NCI-H1930 (cell line): ENCODE data around the gene GIGYF1.
A peak's percentile ranks its signal among the peaks of the same experiment; 100 is the strongest.
"Not testable (repeated sequence)": the region's sequence is repeated elsewhere in the genome, so short reads cannot be mapped to it uniquely, and the experiment has no call there.

Experiments used
- DNase-seq, 2 experiments: peaks; one replicate each; lab custom pipeline; 2025; lab: John Stamatoyannopoulos, UW

Gene GIGYF1

DNA sequence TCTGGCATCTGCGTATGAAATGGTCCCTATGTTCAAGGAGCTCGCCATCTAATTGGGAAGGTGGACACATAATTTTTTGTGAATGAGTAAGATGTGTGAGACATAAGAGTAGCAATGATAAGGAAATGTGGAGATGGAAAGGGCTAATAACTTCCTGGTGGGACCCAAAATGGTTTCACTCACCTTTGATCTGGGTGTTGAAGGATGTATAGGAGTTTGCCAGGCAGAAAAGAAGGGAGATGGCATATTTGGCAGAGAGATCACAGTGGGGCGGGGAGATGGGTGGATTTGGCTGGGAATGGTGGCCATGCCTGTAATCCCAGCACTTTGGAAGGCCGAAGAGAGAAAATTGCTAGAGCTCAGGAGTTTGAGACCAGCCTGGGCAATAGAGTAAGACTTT is 16.4 kb upstream of the GIGYF1 start:
- no peak for DNase-seq

DNA sequence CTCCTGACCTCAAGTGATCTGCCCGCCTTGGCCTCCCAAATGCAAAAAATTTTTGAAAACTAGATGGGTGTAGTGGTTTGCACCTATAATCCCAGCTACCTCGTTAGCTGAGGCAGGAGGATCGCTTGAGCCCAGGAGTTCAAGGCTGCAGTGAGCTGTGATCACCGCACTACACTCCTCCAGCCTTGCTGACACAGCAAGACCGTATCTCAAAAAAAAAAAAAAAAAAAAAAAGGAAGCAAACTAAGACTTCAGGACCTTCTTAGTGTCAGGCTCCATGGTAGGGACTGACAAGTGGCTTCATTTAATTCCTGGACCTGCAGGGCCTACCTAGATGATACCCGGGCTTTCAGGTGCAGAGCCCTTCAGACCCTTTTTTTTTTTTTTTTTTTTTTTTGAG is 14.3 kb upstream of the GIGYF1 start:
- no peak for DNase-seq

DNA sequence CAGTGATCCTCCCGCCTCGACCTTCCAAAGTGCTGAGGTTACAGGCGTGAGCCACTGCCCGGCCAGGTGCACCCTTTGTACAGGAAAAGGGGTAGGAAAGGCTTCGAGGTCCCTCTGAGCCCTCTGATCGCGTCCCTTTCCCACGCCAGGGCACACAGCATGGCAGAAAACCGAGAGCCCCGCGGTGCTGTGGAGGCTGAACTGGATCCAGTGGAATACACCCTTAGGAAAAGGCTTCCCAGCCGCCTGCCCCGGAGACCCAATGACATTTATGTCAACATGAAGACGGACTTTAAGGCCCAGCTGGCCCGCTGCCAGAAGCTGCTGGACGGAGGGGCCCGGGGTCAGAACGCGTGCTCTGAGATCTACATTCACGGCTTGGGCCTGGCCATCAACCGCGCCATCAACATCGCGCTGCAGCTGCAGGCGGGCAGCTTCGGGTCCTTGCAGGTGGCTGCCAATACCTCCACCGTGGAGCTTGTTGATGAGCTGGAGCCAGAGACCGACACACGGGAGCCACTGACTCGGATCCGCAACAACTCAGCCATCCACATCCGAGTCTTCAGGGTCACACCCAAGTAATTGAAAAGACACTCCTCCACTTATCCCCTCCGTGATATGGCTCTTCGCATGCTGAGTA is 12.7 kb upstream of the GIGYF1 start:
- no peak for DNase-seq

DNA sequence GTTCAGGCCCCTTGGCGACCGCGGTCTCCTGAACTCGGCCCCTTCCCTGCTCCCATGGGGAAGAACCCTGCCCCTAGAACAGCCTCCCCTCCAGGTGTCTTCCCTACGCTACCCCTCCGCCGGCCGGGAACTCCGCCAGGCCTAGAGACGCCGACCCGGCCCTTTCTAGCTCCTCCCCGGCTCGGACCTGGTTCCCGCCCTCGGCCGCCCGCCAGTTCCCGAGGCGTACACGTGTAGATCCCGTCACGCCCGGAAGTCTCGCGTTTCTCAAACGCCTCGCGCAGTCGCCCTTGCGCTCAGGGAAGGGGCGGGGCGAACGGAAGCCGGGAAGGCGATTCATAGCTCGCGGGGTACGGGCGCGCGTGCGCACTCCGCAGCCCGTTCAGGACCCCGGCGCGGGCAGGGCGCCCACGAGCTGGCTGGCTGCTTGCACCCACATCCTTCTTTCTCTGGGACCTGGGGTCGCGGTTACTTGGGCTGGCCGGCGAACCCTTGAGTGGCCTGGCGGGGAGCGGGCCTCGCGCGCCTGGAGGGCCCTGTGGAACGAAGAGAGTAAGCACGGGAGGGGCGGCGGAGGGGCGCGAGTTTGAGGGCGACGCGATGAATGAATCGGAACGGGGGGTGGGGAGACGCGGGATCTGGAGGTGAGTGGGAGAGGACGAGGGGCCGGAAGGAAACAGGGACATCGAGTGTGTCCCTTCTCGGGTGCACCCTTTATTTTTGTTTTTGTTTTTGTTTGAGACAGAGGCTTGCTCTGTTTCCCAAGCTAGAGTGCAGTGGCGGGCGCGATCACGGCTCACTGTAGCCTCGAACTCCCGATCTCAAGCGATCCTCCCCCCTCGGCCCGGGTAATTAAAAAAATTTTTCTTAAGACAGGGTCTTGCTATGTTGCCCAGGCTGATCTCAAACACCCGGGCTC is 12.0 kb upstream of the GIGYF1 start, which contains the start of gene POP7:
TSS of gene POP7 (plus strand) at position 369 of the 919 bp plus-strand sequence. CDS start 710 bp downstream, outside the sequence.
- peak; percentile 99 to 100 for DNase-seq

GRCh38 chr7:100705320-100705752 is 11.3 kb upstream of the GIGYF1 start:
- DNase-seq = peak; percentile 70 to 79

DNA sequence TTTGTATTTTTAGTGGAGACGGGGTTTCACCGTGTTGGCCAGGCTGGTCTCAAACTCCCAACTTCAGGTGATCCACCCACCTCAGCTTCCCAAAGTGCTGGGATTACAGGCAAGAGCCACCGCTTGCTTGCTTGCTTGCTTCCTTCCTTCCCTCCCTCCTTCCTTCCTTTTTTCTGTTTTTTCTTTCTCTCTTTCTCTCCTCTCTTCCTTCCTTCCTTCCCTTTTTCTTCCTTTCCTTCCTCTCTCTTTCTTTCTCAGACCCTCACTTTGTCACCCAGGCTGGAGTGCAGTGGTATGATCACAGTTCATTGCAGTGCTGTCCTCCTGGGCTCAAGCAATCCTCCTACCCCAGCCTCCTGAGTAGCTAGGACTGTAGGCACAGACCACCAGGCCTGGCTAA is 7.0 kb upstream of the GIGYF1 start:
- not testable (repeated sequence) for DNase-seq

DNA sequence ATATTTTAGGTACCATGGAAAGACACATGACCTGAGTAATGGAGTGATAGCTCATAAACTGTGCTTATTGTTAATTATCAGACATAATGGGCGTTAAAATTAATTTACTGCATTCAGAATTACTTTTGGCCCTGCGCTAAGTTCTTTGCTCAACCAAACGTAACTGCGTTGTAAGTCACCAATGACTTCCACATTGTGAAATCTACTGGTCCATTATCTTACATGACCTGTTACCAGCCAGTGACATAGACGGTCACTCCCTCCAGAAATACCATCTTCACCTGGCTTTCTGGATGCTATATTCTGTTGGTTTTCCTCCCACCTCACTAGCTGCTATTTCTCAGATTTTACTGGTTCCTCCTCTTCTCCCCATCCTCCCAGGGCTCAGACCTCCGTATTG is 5.0 kb upstream of the GIGYF1 start:
- no peak for DNase-seq

DNA sequence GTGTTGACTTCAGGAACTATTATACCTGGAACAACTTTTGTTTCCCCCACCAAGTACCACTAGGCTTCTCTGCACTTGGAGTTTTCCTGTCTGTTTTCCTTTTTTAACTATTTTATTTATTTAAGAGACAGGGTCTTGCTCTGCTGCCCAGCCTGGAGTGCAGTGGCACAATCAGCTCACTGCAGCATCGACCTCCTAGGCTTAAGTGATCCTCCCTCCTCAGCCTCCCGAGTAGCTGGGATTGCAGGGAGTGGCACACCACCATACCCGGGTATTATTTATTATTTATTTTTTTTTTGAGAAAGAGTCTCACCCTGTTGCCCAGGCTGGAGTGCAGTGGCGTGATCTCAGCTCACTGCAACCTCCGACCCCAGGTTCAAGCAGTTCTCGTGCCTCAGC is 2.1 kb upstream of the GIGYF1 start:
- no peak for DNase-seq

- DNase-seq = no peak
Observed at GRCh38 chr7:100693312-100694097, 545 bp downstream of the GIGYF1 start.

GRCh38 chr7:100692578-100692961 is 1.5 kb downstream of the GIGYF1 start:
- no peak for DNase-seq

DNA sequence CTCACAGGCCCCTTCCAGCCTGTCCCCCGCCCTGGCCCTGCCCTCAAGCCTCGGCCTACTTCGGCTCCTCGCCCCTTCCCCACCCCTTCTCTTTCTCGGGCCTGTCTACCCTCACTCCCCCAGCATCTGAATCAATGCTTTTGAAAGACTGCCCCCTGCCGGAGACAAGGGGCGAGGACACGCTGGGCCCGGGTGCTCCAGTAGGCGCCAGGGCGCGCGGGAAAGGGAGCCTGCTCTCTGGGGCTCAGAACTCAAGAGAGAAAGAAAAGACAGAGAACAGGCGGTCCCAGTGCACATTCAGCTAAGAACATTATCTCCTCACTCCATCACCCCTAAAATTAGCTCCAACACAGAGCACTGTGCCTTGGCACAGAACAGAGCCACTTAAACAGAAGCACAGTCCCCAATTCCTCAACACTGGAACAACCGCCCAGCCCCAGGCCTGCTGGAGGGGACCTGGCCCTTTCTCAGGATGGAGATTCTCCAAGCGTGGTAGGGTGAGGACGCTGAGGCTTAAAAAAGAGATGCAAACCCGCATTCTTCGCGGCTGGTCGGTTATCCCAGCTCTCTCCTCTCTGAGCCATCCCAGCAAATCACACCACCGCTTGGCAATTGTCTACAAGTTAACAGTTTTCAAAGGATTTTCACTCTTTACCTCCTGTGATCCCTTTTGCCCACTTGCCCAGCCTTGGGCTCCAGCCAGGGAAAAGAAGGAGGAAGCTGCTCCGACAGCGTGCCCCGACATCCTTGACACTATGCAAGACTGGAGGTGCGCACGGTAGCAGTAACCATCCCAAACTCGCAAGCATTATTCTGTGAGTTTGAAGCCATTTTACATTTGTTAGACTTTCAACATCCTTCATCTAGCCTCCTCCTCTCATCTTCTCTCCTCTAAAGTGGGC is 2.1 kb downstream of the GIGYF1 start:
- DNase-seq = peak; percentile 68 to 82

DNA sequence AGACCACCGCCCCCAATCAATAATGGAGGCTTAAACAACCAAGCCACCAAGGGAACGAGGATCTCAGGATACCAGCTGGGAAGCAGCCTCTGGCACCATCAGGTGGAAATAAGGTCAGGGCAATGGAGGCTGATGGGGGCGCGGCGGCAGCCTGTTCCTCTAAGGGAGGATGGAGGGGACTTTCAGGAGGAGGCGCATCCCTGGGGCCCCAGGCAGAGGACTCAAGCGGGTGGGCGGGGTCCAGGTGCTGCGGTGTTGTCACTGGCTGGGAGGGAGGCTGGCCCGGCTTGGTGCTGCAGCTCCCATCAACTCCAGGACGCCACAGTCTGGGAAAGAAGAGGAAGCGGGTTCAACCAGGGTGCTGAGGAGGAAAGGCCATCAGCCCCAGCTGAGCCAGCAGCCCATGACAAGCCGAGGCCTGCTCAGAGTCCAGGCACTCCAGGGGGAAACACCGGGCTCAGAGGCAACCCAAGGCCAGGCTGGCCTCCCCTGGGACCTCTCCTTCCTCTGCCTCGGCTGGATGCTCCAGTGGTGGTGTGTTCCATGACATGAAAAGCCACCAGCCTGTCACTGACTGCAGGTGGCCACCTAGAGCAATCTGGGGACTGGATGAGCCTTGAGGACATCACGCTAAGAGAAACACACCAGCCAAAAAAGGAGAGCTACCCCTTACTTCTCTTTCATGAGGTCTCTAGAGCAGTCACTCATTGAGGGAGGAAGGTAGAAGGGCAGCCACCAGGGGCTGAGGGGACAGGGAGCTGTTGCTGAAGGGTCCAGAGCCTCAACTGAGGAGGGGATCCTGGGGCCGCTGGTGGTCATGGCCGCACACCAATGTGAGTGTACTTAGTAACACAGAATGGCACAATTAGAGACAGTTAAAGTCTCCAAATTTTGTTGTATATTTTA is 4.6 kb downstream of the GIGYF1 start:
- DNase-seq = no peak

GRCh38 chr7:100688326-100688860 is 5.7 kb downstream of the GIGYF1 start:
- DNase-seq = no peak

- DNase-seq = no peak
Observed at GRCh38 chr7:100687751-100688300, 6.2 kb downstream of the GIGYF1 start.

- DNase-seq = no peak
Observed at GRCh38 chr7:100687261-100687660, 6.8 kb downstream of the GIGYF1 start.

DNA sequence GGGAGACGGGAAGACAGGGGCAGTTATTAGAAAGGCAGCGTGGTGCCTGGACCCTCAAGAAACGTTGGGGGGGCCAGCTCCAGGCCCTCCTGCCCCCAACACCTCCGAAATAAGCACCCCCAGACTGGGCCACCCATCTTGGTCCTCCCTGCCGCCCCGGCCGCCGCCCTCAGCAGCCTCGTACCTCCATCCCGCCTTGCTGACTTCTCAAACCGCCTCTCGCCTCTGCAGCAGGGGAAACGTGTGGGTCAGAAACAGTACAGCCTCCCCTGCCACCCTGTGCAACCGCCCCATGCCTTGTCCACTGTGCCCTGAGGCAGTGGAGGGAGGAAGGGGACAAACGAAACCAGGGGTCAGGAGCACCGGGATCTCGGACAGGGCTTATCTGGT is 7.2 kb downstream of the GIGYF1 start:
- no peak for DNase-seq

GRCh38 chr7:100686201-100686821 is 7.7 kb downstream of the GIGYF1 start:
- DNase-seq = no peak

DNA sequence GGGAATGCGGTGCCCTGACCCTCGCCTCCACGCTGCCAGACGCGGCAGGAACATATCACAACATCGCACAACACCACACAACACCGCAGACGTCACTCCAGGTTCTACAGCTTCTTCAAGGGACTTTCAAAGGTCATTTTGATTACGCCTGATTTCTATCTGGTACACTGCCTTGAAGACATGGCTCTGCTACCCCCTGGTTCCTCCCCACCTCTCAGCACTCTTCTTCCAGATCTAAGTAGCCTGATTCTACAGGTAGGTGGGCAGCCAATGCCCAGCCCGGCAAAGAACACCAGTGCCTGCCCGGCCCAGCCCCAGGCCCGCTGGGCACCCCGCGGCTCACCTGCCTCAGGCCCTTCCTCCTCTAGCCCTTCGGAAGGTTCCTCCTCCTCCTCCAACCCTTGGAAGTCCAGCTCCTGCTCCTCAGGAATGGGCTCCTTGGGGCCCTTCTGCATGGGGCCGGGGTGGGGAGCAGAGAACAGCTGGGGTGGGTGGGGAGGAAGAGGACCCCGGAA is 8.4 kb downstream of the GIGYF1 start:
- no peak for DNase-seq

DNA sequence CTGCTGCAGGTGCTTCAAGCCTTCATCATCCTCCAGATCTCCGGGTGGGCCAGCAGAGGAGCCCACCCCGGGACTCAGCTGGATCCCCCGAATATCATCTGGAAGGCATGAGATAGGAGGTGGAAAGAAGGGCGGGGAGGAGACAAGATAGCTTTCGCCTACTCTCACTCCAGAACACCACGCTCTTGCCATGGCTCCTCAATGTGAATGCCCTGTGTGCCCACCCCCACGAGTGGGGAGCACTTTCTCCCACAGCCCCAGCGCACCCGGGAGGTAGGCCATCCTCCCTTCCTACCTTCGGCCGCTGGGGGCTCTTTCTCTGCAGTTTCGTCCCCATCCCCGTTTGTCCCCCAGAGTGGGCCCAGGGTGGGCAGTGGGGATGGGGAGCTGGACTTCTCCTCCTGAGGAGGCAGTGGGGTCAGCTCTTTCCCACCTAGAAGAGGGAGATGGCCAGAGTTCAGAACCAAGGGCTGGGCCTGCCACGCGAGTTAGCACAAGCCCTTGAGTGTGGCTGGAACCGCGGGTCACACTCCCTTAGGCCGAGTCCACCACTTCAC is 8.9 kb downstream of the GIGYF1 start:
- no peak for DNase-seq
